Superior temporal gyrus (tissue), 1 donor: ENCODE results near the gene CBX4.
"Not testable (repeated sequence)": the region's sequence is repeated elsewhere in the genome, so short reads cannot be mapped to it uniquely, and the experiment has no call there.

Source experiments
- DNase-seq: peaks from one replicate; pipeline ENCODE4 v3.0.0-alpha.2; 2016; ENCODE audit errors: extremely low spot score

The CBX4 gene

GRCh38 chr17:79859676-79860615 is 20.7 kb upstream of the CBX4 start:
- DNase-seq: no peak

DNA sequence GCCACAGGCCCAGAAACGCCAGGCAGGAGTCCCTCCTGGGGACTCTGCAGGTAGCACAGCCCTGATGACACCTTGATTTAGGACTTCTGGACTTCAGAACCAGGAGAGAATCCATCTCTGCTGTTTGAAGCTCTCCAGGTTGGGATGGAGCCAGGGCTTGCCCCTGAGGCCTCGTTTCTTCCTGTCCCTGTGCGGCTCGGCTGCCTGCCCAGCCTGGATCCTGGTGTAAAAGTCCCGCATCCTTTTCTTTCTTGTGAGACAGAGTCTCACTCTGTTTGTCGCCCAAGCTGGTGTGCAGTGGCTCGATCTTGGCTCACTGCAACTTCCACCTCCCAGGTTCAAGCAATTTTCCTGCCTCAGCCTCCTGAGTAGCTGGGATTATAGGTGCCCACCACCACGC is 17.9 kb upstream of the CBX4 start:
- DNase-seq: no peak

DNA sequence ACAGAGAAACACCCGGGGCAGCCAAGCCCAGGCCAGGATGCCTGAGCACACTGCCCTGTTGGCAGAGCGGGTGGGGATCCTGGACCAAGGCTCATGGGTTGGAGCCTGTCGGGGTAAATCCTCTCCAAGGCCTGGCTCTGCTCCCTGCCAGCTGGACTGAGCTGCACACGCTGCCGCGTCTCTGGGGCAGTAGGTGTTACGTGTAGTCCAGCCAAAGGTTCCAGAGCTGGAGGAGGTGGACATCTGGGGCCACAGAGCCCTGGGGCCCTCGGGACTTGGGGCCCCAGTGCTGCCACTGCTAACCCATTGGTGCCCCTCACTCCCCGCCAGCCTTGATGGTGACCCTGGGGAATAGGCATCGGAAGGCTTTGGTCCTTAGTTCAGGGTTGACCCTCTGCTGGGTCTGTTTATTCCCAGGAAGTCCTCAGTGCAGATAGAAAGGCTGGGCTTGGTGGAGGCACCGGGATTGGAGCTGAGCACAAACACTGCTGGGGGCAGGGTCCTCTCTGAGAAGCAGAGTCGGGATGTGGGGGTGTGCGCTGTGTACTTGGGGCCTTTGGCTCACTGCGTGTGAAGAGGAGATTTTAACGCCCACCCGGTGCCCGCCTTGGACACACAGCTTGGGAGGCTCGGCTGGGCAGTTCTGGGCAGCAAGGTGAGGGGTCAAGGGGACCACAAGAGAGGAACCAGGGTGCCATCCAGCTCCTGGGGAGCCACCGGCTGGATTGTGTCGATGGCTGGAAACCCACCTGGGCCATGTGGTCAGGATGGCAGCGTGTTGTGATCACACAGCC is 16.3 kb upstream of the CBX4 start:
- DNase-seq: no peak

DNA sequence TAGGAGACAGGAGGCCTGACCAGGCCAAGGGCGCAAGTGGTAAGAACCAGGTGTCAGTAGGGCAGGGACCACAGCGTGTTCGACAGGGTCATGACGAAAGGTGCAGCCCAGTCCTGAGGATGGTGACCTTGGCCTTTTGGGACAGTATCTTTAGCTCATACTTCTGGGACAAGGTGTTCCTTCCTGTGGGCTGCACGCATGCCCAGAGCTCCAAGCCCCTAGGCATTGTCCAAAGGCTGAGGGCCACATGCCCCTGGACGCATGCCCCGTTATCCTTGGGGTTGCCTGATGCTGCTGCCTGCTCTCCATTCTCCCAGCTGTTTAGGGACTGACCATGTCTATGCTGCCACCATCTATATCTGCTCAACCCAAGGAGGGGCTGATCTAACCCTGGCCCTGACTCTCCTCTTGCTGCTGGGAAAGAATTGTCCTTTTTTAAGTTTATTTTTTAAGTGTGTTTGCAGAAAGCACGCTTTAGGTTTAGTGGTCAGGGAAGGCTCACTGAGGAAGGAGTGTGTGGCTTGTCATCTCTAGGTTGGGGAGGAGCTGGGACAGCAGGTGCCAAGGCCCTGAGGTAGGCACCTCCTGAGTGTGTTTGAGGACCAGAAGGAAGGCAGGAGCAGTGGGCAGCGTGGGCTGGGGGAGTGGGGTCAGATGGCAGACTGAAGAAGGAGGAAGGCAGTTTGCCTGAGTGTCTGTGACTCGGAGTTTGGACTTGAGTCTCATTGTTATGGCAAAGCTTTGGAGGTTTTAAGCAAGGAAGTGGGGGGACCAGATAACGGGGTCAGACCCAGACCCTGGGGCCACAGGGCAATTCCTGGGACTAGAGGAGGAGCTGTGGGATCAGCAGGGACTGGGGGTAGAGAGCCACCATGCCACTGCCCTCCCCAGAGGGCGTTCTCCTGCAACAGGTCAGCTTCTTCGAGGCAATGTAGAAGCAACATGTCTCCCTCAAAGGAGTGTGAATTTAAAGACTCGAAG is 15.1 kb upstream of the CBX4 start:
- no peak for DNase-seq

DNA sequence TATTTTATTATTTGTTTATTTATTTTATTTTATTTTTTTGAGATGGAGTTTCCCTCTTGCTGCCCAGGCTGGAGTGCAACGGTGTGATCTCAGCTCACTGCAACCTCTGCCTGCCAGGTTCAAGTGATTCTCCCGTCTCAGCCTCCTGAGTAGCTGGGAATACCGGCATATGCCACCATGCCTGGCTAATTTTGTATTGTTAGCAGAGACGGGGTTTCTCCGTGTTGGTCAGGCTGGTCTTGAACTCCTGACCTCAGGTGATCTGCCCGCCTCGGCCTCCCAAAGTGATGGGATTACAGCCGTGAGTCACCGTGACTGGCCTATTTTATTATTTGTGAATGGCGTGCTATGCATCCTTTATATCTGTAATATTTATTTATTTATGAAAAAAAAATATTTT is 13.9 kb upstream of the CBX4 start:
- not testable (repeated sequence) for DNase-seq

- no peak for DNase-seq
Observed at GRCh38 chr17:79852748-79853147, 13.5 kb upstream of the CBX4 start.

DNA sequence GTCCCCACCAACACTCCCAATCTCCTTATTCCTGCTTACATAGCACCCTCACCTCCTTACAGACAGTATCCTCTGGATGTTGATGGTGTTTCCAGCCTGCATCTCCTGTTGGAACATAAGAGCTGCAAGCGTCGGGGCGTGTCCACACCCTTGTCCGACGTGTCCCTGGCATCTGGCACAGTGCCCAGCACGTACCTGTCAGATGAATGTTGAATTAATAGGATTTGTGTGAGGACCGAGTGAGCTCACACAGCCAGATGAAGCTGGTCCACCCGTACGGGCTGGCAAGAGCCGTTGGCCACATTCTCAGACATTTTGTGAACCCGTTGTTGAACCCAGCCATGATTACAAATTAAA is 12.2 kb upstream of the CBX4 start:
- DNase-seq: no peak

GRCh38 chr17:79850571-79851460 is 11.6 kb upstream of the CBX4 start:
- DNase-seq: no peak

DNA sequence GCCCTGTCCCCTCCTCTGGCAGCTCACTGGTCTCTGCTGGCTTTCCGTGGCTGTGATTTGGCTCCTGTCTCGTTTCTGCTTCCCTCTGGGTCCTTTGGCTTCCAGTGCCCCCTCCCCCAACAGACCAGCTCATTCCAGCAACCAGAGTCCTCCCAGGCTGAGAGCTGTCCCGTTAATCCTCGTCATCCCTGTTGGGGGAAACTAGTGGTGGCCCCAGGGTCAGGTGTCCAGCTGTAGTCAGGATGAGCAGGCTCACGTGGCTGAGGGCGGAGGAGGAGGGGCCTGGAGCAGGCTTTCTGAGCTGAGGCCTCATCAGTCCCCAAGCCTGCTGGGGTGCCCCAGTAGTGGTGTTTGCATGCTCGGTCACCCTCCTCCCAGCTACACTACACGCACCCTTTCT is 10.7 kb upstream of the CBX4 start:
- DNase-seq: no peak

DNA sequence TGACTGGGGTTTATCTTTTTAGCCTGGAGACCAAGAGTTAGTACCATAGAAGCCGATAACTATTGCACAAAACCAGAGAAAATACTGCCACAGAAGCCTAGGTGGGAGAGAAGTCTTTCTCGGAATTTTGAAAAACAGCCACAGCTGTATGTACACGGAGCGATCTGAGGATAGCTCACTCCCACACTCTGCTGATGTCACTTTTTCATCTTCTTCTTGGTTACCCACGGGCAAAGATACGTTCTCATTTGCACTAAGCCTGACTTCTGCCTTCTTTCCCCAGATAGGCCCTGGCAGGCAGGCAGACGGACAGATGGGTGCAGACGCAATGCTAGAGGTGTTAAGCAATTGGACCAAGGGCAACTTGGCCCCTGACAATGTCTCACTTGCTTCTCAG is 9.1 kb upstream of the CBX4 start:
- DNase-seq: no peak

- no peak for DNase-seq
Observed at GRCh38 chr17:79847698-79848369, 8.6 kb upstream of the CBX4 start.

DNA sequence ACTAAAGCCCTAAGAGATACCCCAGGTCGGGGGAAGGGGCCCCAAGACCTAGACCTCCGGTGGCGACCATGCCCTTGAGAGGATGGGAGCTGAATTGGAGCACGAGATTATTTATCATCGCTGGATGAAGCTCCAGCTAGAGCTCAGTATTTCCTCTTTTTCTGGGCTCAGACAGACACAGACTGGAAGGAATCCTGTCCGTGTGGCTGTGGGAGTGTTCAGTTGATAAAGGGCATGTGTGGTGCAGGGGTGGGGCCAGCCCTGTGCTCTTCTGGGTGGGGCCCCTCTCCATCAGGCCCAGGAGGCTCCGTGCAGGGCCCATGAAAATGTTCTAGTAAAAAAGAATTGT is 6.3 kb upstream of the CBX4 start:
- DNase-seq: no peak

DNA sequence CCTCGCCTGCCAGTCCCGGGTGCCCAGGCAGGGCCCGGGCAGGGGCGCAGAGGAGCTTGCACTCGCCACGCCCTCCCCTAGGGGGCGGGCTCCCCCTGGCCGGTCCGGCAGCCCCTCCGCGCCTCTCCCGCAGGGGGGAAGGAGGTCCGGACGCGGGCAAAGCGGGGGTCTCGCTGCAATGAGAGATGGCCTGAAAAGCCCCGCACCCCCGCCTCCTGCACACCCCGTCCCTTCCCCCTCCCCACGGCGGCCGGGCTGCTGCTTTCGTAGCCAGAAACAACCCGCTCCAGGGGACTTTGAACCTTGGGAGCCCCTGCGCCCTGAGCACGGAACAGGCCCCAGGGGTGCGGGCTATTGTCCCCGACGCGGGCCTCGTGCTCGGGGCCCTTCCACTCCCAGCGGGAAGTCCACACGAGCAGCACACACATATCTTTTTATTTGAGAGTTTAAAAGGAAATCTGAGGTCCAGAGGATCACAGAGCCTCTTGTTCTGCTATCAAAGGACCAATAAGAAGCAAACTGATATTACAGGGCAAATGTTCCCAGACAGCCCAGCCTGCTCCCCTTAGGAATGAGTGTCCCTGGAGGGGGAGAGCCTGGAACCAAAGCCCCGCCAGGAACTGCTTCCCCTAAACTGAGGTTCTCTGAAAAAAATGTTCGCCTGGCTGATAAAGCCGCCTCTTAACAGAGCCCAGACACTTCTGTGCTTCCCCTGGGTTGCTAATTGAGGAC is 5.8 kb upstream of the CBX4 start:
- DNase-seq: no peak

GRCh38 chr17:79843816-79844800 is 4.9 kb upstream of the CBX4 start:
- DNase-seq: no peak

DNA sequence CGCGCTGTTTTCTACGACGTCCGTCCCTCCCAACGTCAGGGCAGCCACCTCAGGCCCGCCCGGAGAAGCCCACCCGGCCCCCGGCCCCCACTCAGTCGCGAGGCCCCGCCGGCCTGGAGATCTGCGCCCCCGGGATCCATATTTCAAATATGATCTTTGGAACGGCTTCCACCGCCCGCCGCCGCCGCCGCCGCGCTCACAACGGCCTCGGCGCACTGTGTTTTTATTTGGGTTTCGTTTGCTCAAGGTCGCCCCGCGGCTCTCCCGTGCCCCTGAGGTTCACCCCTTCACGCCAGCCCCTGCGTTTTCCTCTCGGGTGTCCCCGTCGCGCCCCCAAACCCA is 4.2 kb upstream of the CBX4 start:
- no peak for DNase-seq

DNA sequence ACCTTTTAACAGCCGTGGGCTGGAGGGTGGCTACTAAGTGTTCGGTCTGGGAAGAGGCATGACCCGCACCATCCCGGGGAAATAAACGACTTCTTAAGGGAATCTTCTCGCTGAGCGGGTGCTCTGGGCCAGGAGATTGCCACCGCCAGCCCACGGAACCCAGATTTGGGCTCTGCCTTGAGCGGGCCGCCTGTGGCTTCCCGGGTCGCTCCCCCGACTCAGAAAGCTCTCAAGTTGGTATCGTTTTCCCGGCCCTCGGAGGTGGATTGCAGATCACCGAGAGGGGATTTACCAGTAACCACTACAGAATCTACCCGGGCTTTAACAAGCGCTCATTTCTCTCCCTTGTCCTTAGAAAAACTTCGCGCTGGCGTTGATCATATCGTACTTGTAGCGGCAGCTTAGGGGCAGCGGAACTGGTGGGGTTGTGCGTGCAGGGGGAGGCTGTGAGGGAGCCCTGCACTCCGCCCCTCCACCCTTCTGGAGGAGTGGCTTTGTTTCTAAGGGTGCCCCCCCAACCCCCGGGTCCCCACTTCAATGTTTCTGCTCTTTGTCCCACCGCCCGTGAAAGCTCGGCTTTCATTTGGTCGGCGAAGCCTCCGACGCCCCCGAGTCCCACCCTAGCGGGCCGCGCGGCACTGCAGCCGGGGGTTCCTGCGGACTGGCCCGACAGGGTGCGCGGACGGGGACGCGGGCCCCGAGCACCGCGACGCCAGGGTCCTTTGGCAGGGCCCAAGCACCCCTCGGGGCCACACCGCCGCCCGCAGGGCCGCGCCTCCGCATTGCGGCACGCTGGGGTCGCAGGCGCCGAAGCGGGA is 3.6 kb upstream of the CBX4 start:
- no peak for DNase-seq

- no peak for DNase-seq
Observed at GRCh38 chr17:79842136-79842655, 3.0 kb upstream of the CBX4 start.
